NCI-H526 (cell line): ENCODE measurements around the gene WASF1.

ENCODE experiments used
- DNase-seq, 2 experiments: peaks; one replicate each; lab custom pipeline; 2025; lab: John Stamatoyannopoulos, UW

Gene WASF1

DNA sequence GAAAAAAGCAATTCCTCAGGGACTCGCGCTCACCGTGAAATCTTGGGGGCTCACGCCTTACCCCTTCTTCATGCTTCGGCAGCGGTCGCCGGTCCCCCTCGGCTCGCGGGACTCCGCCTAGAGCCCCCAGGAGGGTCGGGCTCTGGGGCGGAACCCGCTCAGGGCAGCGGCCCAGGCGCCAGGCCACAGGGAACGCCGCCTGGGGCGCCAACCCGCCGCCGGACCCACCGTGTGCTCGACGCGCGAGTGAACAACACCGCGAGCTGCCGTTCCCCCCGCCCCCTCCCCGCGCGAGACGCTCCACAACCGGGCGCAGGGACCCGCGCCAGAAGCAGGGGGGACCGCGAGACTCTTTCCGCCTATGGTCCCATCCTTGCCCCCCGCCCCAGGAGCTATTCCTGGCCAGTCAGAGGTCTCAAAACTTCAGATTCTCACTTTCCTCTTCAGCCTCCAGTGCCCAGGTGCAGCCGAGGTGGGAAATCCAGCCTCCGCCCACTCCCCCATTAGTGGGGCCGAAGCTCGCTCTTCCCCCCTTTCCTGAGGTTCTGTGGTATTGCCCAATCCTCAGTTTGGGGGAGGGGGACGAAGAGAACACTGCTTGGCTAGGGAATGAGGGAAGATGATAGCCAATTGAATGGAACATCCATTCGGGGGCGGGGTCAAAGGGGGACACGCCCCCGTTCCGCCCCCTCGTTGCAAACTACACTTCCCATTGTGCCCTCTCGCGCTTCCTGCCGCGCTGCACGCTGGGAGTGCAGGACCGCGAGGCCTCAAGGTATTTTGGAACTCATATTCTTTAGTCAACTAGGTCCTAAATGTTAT lies at the start of gene WASF1:
Gene WASF1, minus strand, starts transcription at position 265 of the 822 bp plus-strand sequence. CDS start 52,069 bp downstream, outside the sequence.
- DNase-seq: peak; percentile 98

DNA sequence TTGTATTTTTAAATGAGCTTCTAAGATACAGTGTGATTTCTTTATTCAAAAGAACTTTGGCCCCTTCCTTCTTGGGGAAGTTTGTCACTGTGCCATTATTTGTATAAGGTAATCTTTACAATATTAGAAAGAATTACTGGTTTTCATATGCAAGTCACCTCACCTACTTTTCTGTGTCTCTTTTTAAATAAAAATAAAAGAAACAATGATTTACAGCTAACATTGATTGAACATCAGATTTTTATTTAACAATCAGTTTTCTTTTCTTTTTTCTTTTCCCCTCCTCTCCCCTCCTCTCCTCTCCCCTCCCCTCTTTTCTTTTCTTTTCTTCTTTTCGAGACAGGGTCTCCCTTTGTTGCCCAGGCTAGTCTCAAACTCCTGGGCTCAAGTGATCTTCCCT lies 46.8 kb upstream of the WASF1 start:
- no peak for DNase-seq

DNA sequence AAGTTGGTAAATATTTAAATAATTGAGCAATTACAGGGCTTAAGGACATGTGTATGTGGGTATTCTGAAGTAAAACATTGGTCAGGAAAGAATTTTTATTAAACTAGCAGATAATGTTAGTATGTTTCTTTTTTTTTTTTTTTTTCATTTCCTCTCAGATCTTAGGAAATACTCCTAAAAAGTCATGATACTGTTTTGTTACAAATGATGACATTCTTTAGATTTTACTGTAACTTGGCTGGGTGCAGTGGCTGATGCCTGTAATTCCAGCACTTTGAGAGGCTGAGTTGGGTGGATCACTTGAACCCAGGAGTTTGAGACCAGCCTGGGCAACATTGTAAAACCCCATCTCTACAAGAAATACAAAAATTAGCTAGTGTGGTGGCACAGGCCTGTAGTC lies 42.3 kb upstream of the WASF1 start:
- no peak for DNase-seq

DNA sequence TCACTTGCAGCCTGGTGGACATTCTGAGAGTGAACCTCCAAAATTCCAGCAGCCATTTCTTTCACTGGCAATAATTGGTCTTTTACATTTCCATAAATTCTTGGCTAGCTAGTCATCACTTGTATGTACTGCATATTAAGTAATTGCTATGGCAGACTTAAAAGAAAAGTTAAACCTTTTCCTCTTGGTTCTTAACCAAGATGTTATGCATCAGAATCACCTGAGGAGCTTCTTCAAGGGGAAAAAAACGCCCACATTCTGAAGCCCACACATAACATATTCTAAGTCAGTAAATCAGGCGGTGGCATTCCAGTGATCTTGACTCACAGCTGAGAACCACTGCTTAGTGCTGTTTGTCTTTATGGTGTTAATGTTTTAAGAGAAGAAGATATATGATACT lies 37.8 kb upstream of the WASF1 start:
- no peak for DNase-seq

DNA sequence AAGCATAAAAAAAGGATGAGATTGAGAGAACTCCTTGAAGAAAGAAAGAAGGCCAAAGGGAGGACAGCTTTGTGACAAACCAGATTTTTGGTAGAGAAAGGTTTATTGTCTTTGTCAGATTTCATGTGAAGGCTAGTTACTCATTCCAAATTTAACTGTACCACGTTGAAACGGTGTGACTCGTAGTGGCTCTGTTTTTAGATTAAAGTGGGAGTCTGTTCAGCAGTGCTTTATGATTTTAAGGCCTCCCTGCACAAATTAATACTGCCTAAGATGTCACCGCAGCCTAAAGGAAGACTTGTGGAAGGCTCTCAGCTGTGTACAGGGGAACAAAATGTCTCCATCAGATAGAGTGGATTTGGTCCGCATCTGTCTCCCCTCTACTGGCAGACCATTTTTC lies 36.7 kb upstream of the WASF1 start:
- no peak for DNase-seq

DNA sequence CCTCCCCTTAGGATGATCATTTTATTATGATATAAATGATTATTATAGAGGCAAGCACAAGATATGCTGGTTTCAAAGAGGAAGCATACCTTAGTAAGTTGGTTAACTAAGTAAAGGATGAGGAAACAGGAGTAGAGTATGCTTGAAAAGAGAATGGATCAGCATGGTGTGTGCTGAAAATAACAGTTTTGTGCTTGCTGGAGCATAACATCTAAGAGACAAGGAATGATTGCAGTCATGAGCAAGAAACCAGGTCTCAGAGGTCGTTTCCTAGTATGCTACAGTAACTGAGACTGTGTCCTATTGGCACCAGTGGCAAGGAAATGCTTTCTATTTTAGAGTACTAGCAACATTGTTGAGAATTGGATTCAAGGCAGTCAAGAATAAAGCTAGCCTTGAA lies 34.9 kb upstream of the WASF1 start:
- DNase-seq: no peak

DNA sequence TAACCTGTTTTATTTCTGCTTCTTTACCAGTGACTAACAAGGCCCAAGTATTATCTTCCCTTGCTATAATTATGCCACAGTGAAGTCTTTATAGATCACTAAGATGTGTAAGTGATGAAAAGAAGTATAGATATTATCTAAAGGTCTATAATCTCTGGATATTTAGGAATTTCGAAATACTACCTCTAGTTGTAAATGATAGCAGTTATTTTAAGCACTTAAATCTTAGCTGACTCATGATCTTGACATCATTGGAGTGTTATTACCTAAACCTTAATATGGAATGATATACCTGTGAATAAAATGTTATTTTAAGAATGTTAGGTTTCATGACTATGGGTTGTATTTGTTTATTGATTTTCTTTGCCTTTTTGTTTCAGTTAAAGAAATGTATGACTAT lies 32.3 kb upstream of the WASF1 start:
- DNase-seq: no peak

DNA sequence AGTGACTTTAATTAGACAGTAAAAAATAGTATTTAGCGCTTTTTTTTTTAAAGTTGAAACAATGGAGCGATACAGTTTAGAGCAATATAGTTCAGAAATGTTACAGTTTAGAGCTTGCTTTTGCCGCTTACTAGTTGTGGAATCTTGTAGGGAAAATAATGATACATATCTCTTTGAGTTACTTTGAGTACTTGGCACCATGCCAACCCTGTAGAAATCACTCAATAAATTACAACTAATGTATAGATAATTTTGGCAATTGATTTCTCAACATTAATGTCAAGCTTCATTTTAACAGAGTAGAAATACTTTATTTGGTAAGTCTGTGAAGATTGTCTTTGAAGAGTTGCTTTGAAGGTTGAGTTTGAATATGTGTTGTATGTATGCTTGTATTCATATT lies 28.2 kb upstream of the WASF1 start:
- no peak for DNase-seq

DNA sequence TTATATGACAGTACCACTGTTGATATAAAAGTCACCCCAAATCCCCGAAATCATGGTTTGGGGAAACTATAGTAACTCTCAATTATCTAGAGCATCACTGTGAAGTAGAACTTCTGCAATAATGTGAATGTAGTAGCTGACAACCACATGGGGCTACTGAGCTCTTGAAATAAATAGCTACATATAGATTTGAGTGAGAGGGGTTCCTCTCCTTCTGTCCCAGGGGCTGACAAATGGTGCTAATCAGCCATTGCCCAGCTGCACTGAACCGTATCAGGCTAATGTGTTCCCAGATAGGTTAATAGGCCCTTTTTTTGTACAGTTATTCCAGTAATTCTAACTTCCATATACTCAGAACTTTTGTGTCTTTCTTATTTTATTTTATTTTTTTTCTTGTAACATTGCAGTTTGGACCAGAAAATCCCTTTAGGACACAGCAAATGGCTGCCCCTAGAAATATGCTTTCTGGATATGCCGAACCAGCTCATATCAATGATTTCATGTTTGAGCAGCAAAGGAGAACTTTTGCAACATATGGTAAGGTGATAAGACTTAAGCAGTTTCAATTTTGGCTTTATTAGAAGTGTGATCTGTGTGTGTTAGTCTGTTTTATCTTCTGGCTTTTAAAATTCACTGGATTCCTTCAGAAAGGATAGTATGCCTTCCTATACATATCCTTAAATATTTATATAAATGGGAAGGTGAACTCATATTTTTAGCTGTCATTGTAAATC lies 21.8 kb upstream of the WASF1 start:
- DNase-seq: no peak

DNA sequence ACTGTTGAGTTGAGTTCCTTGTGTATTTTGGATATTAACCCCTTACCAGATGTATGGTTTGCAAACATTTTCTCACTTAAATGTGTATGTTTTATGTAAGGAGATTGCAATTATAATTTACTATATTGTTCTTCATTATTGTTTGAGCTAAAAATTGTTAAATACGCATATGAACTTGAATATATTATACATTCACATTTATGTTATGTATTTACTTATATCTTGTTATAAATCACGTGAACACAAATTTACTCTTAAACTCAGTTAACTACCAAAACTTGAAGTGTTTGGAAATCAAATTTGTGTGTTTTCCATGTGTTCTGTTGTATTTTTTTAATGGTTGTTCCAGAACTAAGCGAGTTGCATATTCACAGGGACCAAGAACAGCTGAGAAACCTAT lies 19.1 kb upstream of the WASF1 start:
- no peak for DNase-seq

DNA sequence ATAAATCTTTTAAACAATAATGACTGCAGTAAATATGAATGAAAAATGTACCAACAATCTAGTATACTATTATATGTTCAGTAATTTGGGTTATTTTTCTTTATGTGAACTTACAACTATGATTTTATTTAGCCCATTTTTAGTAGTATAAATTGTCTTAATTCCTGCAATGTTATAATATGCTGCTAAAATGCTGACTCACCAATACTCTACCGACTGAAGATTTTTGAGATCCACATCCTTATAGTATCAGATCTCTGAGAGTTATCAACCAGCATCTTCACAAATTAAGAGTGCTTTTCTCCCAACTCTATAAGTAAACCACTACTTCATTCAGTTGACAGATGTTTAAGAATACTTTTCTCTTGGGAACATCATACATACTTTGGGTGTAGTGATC lies 17.4 kb upstream of the WASF1 start:
- no peak for DNase-seq

DNA sequence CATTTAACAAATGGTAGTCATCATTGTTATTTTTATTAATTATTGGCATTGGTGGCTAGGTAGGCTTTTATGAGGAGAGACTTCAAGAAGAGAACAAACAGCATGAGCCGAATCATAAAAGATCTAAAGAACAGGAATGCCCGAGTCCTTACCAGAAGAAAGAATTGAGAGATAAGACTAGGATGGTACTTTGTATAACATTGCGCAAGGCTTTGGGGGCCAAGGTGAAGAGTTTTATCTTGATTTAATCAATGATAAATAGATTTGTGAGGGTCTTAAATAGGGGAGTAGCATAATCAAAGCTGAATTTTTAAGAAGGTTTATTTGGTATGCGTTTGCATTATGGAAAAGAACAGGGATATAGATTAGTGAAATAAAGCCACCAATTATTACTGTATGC lies 16.2 kb upstream of the WASF1 start:
- DNase-seq: no peak

DNA sequence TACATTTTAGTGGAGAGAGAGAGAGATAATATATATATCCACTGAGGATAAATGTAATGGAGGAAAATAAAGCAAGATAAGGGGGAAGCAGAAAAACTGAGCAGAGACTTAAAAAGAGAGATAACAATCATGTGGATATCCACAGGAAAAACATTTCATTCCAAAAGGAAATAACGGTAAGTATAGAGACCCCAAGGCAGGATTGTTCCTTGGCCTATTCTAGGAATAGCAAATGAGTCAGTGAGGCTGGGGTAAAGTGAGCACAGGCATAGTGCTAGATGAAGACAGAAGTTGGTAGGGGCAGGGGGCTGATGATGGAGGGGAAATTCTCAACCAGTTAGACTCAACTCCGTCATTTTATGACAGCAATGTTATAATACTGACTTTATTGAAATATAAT lies 12.0 kb upstream of the WASF1 start:
- no peak for DNase-seq

DNA sequence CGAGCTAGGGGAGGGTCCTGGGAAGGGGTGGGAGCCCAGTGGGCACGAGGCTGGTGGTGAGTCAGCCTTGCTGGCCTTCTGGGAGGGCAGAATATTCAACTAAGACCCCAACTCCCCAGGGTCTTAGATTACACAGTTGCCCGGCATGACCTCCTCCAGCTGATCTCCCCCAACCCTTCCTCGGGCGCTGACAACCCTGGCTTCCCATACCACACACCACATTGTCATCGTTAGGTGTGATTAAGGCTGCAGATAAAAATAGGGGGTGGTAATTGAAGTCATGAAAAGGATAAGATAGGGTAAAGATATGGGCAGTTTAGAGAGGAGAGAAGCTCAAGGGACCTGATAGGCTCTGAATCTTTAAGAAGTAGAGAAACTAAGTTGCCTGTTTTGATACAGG lies 11.3 kb upstream of the WASF1 start:
- DNase-seq: no peak

DNA sequence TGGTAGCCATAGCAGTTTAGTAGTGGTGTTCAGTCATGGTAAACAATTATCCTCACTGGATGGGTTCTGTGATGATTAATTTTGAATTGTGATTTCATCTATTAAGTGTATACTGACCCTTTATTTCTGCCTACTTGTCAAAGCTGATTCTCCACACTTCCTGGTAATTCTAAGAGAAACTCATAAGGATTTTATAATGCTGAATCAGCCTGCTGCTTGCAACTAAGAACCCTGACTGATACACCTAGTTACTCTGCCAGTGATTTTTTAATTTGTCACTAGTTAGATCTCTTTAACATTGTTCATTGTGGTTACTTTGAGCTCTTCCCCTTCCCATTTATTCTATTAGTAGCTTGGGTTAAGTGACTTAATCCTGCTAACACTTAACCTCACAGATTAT lies 9.3 kb upstream of the WASF1 start:
- DNase-seq: no peak

DNA sequence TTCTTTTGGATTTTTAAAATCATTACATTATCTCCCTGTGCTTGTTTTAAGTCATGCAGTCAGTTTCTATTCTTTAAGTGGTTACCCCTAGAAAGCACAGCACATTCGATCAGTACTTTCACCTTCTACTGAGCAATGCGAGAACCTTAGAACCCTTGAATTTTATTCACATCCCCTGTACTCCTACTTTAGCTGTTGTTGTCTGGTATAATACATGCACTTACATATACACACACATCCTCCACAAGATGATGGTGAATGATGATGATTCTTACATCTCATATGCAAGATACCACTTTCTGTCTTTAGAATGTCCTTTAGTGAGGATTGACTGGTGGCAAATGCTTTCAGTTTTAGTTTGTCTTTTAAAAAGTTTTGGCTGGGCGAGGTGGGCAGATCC lies 6.4 kb upstream of the WASF1 start:
- DNase-seq: no peak

DNA sequence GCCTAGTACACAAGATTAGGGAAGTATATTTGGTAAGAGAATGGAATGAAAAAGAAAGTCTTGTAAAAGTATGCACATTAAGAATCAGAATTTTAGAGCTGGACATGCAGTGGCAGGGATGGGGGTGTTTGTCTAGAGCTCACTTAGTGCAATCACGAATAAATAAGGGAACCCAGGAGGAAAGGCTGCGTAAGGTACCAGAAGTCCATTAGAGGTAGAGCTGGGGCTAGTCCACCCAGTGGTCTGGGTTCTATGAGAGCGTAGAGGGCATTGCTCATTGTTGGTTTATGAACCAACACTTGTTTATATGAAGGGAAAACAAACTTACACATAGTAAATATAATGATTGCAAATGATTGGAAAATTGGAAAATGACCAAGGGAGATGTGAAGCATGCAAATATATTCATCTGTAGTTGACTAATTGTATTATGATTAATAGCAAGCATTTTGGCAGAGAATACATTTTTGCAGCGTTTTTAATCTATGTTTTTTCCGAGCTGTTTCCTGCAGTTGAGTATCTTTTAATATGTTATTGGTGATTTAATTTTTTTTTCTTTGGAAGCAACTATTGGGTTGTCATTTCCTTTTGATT lies 3.9 kb upstream of the WASF1 start:
- DNase-seq: no peak

DNA sequence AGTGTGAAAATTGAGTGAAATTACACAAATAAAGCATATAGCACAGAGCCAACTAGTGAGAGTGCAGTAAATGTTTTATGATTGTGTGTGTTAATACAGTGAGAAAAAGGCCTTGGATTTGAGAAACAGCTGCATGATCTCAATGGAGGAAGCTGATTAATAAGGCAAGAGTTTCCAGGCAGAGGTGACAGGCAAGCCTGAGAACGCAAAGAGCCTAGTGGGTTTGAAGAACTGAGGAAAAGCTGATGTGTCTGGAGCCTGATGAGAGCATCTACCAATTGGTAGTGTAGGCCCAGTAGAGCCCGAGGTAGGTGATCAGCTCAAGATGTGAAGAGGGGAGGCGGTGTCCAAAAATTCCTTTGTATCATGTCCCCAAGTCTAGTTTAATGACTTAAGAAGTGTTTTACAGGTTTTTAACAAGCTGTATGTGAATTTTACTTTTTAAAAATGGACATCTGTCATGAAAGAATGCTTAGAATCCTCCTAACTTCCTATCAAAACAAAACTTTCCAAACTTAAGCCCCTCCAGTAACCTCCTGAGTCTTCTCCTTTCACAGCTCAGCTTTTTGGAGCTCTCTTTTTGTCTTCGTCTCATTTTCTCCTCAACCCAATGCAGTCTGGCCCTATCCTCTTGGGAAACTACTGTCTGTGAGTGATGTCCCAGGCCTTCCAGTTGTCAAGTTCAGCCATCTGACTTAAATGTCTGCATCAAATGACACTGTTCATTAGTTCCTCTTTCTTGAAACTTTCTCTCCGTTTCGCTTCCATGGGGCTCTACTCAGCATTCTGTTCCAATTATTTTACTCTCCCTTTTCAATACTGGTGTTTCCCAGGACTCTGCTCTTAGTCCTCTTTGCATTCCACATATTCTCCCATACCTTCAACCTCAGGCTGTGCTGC lies 1.9 kb upstream of the WASF1 start:
- no peak for DNase-seq

DNA sequence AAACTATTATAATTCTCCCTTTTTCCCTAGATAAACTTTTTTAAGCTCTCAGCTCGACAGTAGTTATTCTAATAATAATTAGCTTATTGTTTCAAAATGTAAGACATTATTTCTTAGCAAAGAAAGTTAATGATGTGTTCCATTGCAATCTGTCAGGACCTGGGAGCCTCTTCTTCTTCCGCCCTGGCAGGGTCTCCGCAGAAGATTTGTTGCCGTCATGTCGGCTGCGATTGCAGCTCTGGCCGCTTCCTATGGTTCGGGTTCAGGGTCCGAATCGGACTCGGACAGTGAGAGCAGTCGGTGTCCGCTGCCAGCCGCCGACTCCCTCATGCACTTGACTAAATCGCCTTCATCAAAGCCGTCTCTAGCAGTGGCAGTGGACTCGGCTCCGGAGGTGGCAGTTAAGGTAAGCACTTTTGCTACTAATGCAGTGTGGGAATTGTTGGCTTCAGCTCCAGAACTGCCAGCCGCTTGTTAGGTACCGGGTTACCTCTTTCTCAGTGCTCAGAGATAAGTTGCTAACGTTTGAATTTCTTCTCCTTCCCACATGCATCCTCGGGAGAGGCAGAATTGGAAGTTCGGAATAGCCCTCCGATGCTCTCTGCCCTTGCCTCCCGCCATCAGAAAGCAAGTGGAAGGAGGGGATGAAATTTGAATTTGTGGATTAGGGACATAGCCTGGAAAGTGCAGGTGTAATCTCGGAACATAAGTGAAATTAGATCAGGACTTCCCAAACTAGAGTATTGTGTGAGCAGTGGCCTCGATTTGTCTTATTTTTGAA lies 948 bp upstream of the WASF1 start, which contains the start of gene CDC40:
Gene CDC40, plus strand, starts transcription at position 200 of the 781 bp plus-strand sequence. Its CDS starts 18 bp downstream, at position 218.
- DNase-seq: peak in 1 of 2 experiments; percentile 77

DNA sequence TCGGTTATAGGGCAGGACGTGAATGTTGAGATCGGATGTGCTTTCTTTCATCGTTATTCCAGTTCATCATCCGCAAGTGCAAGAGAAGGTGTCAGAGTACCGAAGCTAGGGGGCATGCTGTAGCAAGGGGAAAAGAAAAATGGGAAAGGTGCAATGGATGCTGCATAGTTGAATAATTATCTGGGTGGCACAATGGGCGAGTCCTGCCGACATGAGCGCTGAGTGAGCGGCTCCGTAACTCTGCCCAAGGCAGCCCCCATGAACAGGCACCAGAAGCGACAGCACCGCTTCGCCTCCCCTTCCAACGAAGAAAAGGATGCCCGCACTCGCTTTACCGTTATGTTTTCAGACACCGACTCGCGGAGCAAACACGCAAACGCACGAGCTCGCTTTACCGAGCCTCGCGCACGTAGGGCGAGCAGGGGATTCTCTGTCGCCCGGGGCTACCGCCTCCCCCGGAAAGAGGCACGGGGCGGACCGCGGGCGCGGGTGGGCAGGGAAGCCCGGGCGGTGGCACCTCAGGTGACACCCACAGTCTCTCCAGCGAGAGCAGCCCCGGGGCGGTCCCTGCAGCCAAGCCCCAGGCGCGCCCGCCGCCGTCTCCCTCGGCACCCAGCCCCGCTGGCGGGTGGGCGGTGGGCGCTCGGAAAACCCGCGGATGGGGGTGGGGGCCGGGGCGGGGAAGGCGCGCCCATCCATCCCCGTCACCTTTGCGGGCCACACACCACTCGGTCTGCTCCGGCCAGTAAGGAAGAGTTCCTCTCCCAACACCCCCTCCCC lies 654 bp downstream of the WASF1 start:
- DNase-seq: peak; percentile 86 to 89
